Measurements from ENCODE around the gene DUSP2. TPM values are rescaled to one million over a fixed set of nuclear protein-coding genes. Genes with fewer than 3 reads are reported as not detected.

The DUSP2 gene
- total RNA-seq, 4 donors from 2014 or later = 0.23 to 5.4 (median 0.40) TPM; not detected in 1

GRCh38 chr2:96116879-96117533, 28.2 kb downstream of the DUSP2 start:
- ATAC-seq = peak; percentile 83
- Histone ChIP-seq H3K4me3 (peak overlapping the region; percentile 20 to 59), H3K4me1 (peaks cover 0 to 21% (median 10%) of the 10 kb centered on the region in 3 donors), H3K27me3 (peaks cover 84% of the 10 kb centered on the region), H3K9me3 (no peaks in the 10 kb centered on the region), H3K36me3 (no peaks in the 10 kb centered on the region), H3K27ac (peak overlapping the region in 3 of 4 donors; percentile 12 to 73 (median 18))
- TF ChIP-seq POLR2AphosphoS5 (IDR thresholded peaks at IDR 0.05) = no peak
- TF ChIP-seq, protein P1, sequence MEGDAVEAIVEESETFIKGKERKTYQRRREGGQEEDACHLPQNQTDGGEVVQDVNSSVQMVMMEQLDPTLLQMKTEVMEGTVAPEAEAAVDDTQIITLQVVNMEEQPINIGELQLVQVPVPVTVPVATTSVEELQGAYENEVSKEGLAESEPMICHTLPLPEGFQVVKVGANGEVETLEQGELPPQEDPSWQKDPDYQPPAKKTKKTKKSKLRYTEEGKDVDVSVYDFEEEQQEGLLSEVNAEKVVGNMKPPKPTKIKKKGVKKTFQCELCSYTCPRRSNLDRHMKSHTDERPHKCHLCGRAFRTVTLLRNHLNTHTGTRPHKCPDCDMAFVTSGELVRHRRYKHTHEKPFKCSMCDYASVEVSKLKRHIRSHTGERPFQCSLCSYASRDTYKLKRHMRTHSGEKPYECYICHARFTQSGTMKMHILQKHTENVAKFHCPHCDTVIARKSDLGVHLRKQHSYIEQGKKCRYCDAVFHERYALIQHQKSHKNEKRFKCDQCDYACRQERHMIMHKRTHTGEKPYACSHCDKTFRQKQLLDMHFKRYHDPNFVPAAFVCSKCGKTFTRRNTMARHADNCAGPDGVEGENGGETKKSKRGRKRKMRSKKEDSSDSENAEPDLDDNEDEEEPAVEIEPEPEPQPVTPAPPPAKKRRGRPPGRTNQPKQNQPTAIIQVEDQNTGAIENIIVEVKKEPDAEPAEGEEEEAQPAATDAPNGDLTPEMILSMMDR (IDR thresholded peaks at IDR 0.05) = peak in 3 of 4 experiments; percentile 81 to 92 (median 90)
- 9% methylated on average over 10 of the region's 62 CpGs; no CpG with 5 or more reads in 1 of the 2 donors for WGBS, 2 donors (ENCODE audit: low coverage in 1 of 2)

DNA sequence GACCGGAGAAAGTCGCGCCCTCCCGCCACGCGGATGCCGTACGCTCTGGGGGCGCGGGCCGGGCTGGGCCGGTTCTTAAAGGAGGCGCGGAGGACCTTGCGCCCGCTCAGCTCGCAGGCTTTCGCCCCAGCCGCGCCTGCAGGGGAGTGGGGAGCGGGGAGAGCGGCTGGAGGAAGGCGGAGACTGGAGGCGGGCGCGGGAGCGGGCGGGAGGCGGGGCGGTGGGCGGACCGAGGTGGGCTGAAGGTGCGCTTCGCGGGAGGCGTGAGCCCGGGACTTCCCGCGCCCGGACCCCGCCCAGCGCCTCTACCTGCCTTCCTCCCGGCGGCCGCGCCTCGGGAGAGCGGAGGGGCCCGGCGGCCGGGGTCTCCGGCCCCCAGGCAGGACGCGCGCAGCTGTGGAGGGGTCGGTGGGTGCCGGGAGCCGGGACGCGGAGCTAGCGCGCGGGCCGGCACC, 28.8 kb downstream of the DUSP2 start, which contains the start of gene ADRA2B:
ADRA2B (minus strand) TSS at position 148 of the 455 bp plus-strand sequence. CDS start 422 bp downstream, outside the sequence.
- H3K36me3 ChIP-seq = no peaks in the 10 kb centered on the region
- H3K4me1 ChIP-seq = peaks cover 0 to 21% (median 10%) of the 10 kb centered on the region in 3 donors
- peak within 1 kb of the TSS in 3 of 4 donors; percentile 12 to 73 (median 18) for H3K27ac ChIP-seq
- peak within 1 kb of the TSS; percentile 20 to 59 for H3K4me3 ChIP-seq
- TF ChIP-seq POLR2A (IDR thresholded peaks at IDR 0.05) (peak in 1 of 2 donors; percentile 20), POLR2AphosphoS5 (IDR thresholded peaks at IDR 0.05) (no peak)
- no peaks in the 10 kb centered on the region for H3K9me3 ChIP-seq
- H3K27me3 ChIP-seq = peaks cover 78% of the 10 kb centered on the region
- WGBS, 2 donors (ENCODE audit: low coverage in 1 of 2) = no CpG with 5 or more reads among the region's 64 CpGs
- peak; percentile 49 for ATAC-seq

DNA sequence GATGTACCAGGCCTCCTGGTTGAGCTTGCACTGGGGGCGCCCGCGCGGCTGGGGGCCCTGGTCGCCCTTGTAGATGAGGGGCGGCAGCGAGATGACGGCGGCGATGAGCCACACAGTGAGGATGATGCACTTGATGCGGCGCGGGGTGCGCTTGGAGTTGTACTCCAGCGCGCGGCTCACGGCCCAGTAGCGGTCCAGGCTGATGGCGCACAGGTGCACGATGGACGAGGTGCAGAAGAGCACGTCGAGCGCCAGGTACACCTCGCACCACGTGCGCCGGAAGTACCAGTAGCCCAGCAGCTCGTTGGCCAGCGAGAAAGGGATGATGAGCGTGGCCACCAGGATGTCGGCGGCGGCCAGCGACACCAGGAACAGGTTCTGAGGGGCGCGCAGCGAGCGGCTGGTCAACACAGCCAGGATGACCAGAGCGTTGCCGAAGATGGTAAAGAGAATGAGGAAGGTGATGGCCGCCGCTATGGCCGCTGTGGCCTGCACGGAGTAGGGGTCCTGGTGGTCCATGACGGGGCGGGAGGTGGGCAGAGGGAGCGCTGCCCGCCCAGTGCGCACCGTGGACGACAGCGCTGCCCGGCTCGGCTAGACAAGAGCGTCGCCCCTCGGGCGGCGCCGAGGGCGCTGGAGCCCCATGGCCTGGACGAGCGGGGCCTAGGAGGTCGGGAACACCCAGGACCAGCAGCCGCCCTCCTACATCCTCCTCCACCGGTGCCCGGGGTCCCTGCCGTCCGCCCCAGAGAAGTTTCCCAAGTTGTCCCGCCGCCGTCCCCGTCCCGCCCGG, 29.4 kb downstream of the DUSP2 start:
- H3K4me3 ChIP-seq = peak overlapping the region; percentile 20 to 59
- WGBS, 2 donors (ENCODE audit: low coverage in 1 of 2) = 11 to 37% methylated on average over 3 to 6 of the region's 77 CpGs
- TF ChIP-seq POLR2A (IDR thresholded peaks at IDR 0.05) (no peak), EP300 (IDR thresholded peaks at IDR 0.05) (no peak), POLR2AphosphoS5 (IDR thresholded peaks at IDR 0.05) (no peak)
- TF ChIP-seq, protein P1 (IDR thresholded peaks at IDR 0.05) = no peak
- H3K36me3 ChIP-seq = no peaks in the 10 kb centered on the region
- H3K4me1 ChIP-seq = peaks cover 0 to 21% (median 10%) of the 10 kb centered on the region in 3 donors
- no peak for ATAC-seq
- no peaks in the 10 kb centered on the region for H3K9me3 ChIP-seq
- peaks cover 72% of the 10 kb centered on the region for H3K27me3 ChIP-seq
- peak overlapping the region in 3 of 4 donors; percentile 12 to 73 (median 18) for H3K27ac ChIP-seq

DNA sequence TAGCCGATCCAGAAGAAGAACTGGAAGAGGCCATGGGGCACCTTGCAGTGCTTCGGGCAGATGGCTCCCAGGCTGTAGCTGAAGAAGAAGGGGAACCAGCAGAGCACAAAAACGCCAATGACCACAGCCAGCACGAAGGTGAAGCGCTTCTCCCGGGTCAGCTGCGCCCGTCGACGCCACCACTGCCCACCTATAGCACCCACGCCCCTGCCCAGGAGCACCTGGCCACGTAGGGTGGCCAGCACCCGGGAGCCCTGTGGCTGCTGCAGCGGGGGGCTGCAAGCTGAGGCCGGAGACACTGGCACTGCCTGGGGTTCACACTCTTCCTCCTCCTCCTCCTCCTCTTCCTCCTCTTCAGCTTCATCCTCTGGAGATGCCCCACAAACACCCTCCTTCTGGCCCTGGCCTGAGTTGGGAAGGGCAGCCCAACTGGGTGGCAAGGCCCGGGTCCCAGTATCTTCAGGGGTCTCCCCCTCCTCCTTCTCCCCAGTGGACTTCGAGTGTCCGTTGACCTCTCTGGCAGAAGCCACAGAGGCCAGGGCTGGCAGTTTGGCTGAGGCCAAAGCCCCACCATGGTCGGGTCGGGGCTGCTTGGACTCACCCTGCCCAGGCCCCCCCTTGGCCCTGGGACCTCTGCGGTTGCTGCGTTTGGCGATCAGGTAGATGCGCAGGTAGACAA, 30.2 kb downstream of the DUSP2 start:
- Histone ChIP-seq H3K27me3 (peaks cover 67% of the 10 kb centered on the region), H3K9me3 (no peaks in the 10 kb centered on the region), H3K36me3 (no peaks in the 10 kb centered on the region), H3K4me3 (peak overlapping the region in 1 of 2 donors; percentile 59), H3K4me1 (peaks cover 0 to 21% (median 10%) of the 10 kb centered on the region in 3 donors), H3K27ac (peak overlapping the region in 1 of 4 donors; percentile 52)
- WGBS, 2 donors (ENCODE audit: low coverage in 1 of 2) = 60 to 100% methylated on average over 1 of the region's 24 CpGs
- TF ChIP-seq, protein P1 (IDR thresholded peaks at IDR 0.05) = no peak
- no peak for ATAC-seq

GRCh38 chr2:96114546-96114902, 30.7 kb downstream of the DUSP2 start:
- H3K36me3 ChIP-seq = no peaks in the 10 kb centered on the region
- ATAC-seq = no peak
- peaks cover 0 to 22% (median 10%) of the 10 kb centered on the region in 3 donors for H3K4me1 ChIP-seq
- TF ChIP-seq, protein P1 (IDR thresholded peaks at IDR 0.05) = no peak
- TF ChIP-seq POLR2AphosphoS5 (IDR thresholded peaks at IDR 0.05) (no peak), POLR2A (IDR thresholded peaks at IDR 0.05) (no peak), EP300 (IDR thresholded peaks at IDR 0.05) (no peak)
- H3K4me3 ChIP-seq = peak overlapping the region in 1 of 2 donors; percentile 59
- peak overlapping the region in 1 of 4 donors; percentile 52 for H3K27ac ChIP-seq
- peaks cover 64% of the 10 kb centered on the region for H3K27me3 ChIP-seq
- H3K9me3 ChIP-seq = no peaks in the 10 kb centered on the region
- no CpG with 5 or more reads among the region's 13 CpGs for WGBS, 2 donors (ENCODE audit: low coverage in 1 of 2)
